Occipital lobe (tissue), 2 donors: Measurements from ENCODE around the gene FCGR3A. TPM values are rescaled to one million over a fixed set of nuclear protein-coding genes. Genes with fewer than 3 reads are reported as not detected.
A peak's percentile ranks its signal among the peaks of the same experiment; 100 is the strongest.
"Not testable (repeated sequence)": the region's sequence is repeated elsewhere in the genome, so short reads cannot be mapped to it uniquely, and the experiment has no call there.

Experiments used
- DNase-seq: peaks from one replicate; lab custom pipeline; 2025; lab: John Stamatoyannopoulos, UW
- total RNA-seq: library from RNA; depleted of rRNA; stranded (reverse); fragments of >200 nt; gene quantifications from one replicate; pipeline ENCODE4 v1.2.3, GENCODE V29; 2014

FCGR3A gene
- total RNA-seq, 1 donor from 2014 or later, result 4.7 TPM

DNA sequence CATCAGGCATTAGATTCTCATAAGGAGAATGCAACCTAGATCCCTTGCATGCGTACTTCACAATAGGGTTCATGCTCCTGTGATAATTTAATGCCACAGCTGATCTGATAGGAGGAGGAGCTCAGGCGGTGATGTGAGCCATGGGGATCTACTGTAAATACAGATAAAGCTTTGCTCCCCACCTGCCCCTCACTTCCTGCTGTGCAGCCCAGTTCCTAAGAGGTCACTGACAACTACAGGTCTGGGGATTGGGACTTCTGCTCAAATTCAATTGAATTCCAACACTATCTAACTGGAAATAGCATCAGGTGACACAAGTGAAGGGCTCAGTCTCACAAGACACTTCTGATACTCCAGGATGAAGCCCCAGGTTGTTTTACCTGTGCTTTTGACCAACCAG is 7.4 kb upstream of the FCGR3A start:
- not testable (repeated sequence) for DNase-seq

DNA sequence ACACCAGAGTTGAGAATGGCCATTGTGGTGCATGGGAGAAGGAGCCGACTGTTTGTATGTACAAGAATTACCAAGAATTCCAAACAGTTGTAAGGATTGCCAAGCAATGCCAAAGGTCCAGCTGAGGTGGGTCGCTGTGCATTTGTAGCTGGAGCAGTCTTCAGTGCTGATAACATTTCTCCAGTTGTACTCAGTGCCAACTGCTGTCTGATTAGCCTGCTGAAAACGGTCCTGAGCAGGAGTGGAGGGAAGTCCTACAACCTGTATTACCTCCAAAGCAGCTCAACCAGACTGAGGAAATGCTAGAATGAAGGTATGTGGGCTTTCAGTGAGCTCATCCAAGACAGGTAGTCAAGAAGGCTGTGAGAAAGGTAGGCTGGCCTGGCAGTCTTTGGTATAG is 6.5 kb upstream of the FCGR3A start:
- DNase-seq, result not testable (repeated sequence)

DNA sequence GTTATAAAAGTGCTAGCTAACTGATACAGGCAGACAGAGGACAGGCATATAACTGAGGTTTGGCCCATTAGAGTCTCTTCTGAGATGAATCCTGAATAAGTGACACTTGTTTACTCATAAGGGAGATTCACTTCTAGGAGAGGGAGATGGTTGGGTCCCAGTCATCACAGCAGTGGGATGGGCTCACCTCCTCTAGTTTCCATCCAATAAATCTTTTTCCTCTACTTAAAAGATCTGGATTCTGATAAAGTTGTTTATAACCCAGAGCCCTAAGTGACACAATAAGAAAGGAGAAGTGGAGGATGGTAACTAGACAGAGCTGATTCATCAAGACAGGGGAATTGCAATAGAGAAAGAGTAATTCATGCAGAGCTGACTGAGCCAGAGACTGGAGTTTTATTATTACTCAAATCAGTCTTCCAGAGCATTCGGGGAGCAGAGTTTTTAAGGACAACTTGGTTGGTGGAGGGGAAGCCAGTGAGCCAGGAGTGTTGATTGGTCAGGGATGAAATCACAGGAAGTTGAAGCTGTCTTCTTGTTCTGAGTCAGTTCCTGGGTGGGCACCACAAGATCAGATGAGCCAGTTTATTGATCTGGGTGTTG is 5.3 kb upstream of the FCGR3A start:
- DNase-seq, result not testable (repeated sequence)

DNA sequence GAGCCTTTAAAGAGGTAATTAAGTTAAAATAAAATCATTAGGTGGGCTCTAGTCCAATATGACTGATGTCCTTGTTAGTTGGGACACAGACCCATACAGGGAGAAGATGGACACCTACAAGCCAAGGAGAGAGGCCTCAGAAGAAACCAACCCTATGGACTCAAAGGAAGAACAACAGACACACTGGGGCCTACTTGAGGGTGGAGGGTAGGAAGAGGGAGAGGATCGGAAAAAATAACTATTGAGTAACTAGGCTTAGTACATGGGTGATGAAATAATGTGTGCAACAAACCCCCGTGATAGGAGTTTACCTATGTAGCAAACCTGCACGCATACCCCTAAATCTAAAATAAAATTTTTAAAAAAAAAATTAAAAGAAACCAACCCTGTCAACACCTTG is 4.7 kb upstream of the FCGR3A start:
- not testable (repeated sequence) for DNase-seq

DNA sequence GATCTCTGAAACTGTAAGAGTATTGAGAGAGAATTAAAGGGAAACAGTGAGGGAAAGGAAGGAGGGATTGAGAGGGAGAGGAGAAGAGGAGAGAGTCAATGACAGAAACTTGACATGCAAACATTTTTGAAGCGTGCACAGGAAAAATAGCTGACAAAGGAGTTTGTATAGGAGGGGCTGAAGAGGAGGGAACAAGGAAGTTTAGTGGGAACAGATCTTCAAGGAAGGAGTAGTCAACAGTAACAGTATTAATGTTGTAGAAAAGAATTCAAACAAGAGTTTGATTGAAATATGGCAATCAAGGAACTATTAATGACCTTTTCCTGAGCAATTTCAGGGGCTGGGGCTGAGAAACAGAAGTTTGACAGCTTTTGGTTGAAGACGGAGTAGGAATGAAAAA is 4.0 kb upstream of the FCGR3A start:
- not testable (repeated sequence) for DNase-seq

DNA sequence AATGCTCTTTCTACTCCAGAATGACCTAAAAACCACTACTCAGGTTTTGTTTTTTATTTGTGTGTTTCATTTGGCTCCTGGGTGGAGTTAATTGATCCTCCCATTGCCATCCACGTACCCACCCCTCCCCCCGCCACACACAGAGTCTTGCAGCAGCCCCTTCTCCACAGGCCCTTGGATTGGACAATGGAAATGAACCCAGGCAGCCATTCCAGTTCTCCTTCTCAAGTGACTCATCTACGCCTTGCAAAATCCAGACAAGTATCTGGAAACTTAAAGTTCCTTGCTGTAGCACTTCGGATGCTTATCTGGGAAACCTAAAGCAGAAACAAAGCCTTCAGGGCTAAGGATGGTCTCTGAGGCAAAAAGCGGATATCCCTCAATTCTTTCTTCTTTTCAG is 1.3 kb upstream of the FCGR3A start:
- not testable (repeated sequence) for DNase-seq

DNA sequence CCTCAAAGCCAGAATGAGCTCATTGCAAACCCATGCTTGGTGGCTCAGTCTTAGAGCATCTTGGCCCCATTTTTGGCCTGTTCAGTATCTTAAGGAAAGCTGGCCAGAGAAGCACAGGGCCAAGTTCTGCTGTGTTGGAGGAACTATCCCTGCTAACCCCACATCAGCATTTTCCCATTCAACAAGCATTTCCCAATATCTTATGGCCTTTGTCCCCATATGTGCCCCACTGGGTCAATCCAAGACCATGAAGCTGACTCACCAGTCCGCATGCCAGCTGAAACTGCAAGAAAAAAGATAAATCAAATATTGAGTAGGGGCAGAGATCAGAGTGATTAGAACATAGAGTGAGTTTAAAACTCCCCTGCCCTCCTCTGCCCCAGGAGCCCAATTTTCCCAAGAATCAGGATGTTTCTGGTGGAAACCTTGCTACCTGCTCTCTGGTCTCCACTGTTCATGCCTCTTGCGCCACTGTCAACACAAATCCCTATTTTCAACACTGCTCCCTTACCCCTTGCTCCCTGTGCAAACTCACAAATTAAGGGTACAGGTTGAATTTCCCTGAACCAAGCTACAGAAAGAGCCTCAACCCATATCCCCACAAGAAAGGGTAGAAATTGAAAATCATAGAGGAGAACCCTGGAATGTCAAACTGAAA is 740 bp downstream of the FCGR3A start:
- DNase-seq, result not testable (repeated sequence)

DNA sequence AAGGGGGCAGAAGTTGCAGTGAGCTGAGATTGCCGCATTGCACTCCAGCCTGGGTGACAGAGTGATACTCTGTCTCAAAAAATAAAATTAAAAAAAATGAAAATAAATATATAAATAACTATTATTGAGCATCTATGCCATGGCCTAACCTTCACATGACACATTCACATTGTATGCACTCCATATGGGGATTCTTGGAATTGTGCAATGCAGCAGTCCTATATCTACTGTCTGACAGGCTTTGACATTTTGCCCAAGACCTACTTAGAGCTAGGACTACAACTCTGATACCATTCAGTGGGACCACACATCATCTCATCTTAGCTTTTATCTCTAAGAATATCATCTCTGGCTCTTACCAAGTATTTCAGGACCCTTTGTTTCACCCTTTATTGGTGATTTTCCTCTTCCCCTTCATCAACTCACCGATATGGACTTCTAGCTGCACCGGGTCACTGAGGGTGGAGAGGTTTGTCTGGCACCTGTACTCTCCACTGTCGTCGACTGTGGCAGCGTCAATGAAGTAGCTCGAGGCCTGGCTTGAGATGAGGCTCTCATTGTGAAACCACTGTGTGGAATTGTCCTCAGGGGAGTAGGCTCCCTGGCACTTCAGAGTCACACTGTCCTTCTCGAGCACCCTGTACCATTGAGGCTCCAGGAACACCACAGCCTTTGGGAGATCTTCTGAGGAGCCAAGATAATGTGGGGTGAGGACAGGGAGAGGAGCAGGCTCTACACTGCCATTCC is 1.4 kb downstream of the FCGR3A start:
- DNase-seq, result not testable (repeated sequence)

DNA sequence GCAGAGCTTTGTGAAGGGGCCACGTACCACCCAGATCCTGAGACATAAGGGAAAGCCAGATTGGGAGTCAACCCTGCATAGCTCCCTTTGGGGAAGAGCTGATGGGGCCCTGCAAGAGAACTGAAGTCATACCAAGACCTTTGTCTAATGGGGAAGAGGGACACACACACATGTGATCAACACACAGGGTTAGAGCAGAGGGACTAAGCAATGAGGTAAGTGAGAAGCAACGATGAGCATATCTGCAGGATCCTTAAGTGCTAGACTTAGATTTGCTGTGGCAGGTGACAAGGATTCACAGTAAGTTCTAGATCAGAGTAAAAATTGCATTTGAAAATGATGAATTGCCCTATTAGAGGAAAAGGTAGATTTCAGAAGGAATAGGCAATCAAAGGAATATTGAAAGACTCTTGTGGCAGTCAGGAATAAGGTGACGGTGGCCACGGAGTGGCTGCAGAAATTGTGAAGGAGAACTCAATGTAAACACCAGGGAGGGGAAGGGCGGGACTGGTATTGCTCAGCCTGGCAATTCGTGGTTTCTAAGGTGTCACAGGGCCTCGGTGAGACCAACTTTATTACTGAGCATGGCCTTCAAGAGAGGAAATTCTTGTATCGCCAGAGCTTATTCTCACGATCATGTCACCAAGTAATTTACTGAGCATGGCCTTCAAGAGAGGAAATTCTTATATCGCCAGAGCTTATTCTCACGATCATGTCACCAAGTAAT is 4.5 kb downstream of the FCGR3A start:
- not testable (repeated sequence) for DNase-seq

DNA sequence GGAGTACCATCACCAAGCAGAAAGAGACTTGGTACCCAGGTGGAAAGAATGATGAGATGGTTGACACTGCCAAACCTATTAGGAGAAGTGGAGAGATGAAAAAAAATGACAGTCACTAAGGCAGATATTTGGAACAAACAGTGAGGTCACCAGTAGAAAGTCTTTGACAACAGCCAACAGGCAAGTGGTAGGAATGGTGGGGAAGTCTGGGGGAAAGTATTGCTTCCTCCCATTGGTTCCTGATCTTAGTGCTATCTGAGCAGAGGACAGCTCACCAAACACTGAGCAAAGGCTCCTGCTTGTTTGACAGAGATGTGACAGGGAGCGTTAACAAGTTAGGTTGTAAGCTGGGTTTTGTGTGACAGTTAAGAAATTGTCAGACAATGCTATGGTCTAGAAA is 6.5 kb downstream of the FCGR3A start:
- not testable (repeated sequence) for DNase-seq

DNA sequence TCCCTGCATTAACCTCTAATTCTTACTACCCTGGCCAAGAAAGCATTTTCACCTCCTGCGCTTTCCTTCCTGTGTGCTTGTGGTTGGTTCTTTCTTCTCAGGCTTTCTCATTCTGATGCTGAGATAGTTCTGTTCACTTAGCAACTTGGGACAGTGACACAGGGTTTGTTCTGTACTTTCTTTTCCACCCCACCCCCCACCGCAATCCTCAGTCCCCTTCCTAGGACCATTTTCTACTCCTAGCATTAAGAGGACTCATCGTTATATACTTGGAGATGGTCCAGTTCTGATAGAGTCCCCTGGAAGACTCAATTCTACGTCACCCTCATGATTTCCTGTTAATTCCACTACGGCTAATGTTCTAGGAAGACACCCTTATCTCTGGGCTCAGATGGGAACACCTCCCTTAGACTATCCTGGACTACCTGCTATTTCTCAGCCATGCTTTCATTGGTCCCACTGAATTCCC is 7.5 kb downstream of the FCGR3A start:
- not testable (repeated sequence) for DNase-seq

DNA sequence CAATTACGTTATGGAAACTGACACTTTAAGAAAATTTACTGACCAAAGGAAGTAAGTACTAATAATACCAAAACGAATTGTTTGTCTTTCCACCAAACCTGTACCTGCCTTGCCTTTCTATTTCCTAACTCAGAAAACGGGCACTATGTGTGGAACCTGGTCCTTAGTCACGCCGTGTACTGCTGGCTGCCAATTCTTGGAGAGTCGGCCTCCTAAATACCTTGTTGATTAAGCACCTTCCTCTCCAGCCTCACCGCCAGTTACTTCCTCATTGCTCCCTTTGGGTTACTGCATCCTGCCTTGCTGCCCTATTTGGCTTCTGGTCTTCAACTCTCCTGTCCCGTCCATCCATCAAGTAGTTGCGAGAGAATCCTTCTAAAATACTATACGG is 9.1 kb downstream of the FCGR3A start:
- not testable (repeated sequence) for DNase-seq

DNA sequence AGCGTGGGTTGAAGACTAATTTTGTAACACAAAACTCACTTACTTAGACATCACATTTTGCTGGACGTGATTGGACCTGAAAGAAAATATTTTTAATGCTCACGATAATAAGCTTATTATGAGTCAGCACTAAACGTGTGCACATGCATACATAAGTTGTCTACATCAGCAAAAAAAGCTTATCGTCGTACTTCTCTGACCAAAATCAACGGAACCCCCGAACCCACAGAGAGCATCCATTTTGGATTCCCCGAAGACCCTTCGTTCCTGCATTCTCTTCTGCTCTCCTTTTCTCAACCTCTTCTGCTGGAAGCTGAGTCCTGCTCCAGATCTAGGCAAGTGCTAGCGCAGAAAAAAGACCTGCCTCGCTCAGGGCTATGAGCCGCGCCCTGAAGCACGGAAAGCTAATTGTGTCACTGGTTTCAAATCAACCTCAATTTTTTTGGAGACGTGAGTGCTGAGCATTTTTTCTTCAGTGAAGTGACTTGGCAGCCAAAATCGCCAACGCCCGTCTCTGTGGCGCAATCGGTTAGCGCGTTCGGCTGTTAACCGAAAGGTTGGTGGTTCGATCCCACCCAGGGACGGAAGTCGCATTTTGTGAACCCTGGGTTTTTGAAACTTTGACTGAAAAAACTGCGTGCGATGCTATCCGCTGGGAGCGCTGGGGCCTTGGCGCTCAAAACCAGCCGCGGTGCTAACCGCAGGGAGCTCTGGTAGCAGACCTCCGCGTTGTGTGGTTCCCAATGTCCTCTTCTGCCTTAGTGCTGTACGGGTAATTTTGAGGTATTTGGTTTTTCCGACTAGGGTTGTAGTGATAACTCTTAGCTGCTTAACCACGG is 9.7 kb downstream of the FCGR3A start:
- peak; percentile 80 for DNase-seq

DNA sequence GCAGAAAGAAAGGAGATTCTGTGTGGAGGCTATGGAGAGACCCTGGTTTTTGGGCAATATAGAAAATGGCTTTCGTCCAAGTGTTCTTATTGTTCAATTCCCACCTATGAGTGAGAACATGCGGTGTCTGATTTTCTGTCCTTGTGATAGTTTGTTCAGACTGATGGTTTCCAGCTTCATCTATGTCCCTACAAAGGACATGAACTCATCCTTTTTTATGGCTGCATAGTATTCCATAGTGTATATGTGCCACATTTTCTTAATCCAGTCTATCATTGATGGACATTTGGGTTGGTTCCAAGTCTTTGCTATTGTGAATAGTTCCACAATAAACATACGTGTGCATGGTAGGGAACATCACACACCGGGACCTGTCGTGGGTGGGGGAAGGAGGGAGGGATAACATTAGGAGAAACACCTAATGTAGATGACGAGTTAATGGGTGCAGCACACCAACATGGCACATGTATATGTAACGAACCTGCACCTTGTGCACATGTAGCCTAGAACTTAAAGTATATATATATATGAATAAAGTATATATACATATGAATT is 10.6 kb downstream of the FCGR3A start:
- not testable (repeated sequence) for DNase-seq

DNA sequence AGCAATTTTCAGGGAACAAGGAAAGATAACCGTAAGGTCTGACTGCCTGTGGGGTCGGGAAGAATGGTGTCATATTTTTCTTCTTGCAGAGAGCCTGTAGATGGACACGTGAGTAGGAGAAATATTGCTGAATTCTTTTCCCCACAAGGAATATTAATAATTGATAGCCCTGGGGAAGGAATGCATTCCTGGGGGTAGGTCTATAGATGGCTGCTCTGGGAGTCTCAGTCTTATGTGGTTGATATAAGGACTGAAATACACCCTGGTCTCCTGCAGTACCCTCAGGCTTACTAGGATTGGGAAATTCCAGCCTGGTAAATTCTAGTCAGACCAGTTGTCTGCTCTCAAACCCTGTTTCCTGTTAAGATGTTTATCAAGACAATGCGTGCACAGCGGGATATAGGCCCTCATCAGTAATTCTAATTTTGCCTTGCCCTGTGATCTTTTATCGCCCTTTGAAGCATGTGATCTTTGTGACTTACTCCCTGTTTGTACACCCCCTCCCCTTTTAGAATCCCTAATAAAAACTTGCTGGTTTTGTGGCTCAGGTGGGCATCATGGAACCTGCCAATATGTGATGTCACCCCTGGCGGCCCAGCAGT is 12.4 kb downstream of the FCGR3A start:
- not testable (repeated sequence) for DNase-seq

DNA sequence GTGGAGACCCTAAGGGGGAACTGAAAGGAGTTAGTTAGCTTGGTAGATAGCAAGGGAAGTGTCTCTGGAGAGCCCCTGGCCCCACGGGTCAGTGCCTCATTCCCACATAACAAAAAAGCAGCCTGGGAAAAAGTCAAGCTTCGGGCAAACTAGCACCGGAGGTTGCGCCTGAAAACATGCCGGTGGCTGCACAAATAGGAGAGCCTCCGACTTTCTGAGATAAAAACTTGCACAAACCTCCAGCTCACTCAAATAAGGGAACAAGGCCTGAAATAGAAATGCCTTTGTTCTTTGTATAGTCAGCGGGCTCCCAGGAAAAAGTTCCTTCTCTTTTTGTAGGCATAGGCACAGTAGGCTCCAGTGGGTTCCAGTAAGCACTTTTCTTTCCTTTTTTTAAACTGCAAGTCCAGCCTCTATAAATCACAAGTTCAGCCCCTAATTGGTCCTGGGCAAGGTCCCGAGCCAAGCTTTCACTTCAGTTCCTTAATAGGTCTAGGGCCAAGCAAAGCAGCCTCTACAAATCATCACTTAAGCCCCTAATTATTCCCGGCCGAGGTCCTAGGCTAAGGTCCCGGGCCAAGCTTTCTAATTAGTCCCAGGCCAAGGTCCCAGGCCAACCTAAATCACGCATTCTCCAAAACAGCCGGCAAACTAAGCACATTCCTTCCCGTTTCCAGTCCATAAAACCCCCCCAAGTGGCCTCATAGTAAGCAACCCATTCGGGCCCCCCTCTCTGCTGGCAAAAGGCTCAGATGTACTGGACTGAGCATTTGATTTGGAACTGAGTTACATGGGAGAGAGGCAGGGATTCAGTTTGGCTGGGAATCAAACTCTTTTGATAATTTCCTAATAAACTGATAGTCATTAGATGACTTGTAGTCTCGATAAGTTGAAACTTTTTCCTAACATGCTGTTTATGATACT is 16.7 kb downstream of the FCGR3A start:
- DNase-seq, result peak; percentile 50

DNA sequence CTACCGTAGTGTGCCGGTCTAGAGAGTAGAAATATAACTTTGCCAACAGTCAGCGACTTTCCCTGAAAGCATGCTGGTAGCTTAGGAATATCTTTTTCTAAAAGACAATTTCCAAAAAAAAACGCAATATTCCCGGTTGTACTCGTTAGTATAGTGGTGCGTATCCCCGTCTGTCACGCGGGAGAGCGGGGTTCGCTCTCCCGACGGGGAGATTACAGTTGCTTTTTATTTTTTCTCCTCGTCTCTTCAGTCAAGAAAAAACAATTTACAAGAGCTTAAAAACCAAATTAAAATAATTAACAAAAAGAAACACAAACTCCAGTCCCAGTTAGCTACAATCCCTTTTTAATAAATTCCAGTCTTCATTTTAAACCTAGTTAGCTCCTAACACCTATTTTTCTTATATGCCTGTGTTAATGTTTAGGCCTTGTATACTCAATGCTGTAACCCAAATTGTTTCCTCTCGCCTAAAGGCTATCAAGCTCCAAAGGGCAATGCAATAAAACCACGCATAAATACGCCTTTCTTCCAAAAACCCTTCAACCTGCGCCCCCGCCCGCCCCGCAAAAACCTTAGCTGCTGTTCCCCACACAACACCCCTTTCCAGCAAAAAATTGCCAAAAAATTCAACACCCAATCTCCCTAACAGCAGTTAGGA is 17.5 kb downstream of the FCGR3A start:
- DNase-seq, result no peak
